Prostate gland (tissue), 2 donors: ENCODE results near the gene JADE3.

ENCODE experiments used
- CTCF ChIP-seq, 4 experiments: fragments of 200-600 bp in 2 of 4; fragments of 450-650 bp in 2 of 4; sonication (generic) in 2 of 4; IDR thresholded peaks; 1 replicate in 3 of 4; 2 replicates in 1 of 4; pipeline ENCODE4 v1.5.1; 2016 to 2019; ENCODE audit warnings: antibody characterized with exemption in 4 of 4, mild to moderate bottlenecking in 2 of 4, moderate library complexity in 2 of 4
- POLR2A ChIP-seq: fragments of 450-650 bp; IDR thresholded peaks from one replicate; pipeline ENCODE4 v1.6.1; 2016; ENCODE audit warnings: antibody characterized with exemption, mild to moderate bottlenecking
- POLR2AphosphoS5 ChIP-seq: sonication (generic); formaldehyde crosslinking; IDR thresholded peaks from one replicate; pipeline ENCODE4 v1.6.1; 2017; ENCODE audit warnings: antibody characterized with exemption

GRCh38 chrX:47030339-47030738 is 118.1 kb downstream of the JADE3 start:
- TF ChIP-seq CTCF (IDR thresholded peaks at IDR 0.05) = peak; percentile 22 to 62 (median 52)
- TF ChIP-seq POLR2A = no peak
- no peak for TF ChIP-seq POLR2AphosphoS5
